Activated B cell treated with CpG ODN at 0.5 μM for 24 hours (primary cell): ENCODE results near the gene MSANTD1. TPM values are rescaled to one million over a fixed set of nuclear protein-coding genes. Genes with fewer than 3 reads are reported as not detected.

Experiments used
- ATAC-seq: fragments of 200-7000 bp; cut with Tn5 transposase; one replicate; pipeline ENCODE4 v1.10.0; 2021; ENCODE audit warnings: low read depth, mild to moderate bottlenecking, moderate library complexity
- CTCF ChIA-PET: fragments of 350-600 bp; sonication (Branson Sonifier 250); formaldehyde crosslinking; loops from one replicate; lab custom pipeline; 2021; ENCODE audit warnings: antibody characterized with exemption; lab: Charles Lee
- POLR2A ChIA-PET: fragments of 350-600 bp; sonication (Branson Sonifier 250); formaldehyde crosslinking; loops from one replicate; lab custom pipeline; 2021; ENCODE audit warnings: antibody characterized with exemption; lab: Charles Lee
- DNase-seq: peaks from one replicate; pipeline ENCODE4 v3.0.0; 2022
- H3K27ac Mint-ChIP-seq: one replicate; pipeline ENCODE4 v1.8.0; 2020; ENCODE audit warnings: mixed read lengths
- H3K27me3 Mint-ChIP-seq: one replicate; pipeline ENCODE4 v1.8.0; 2021; ENCODE audit warnings: mixed read lengths
- H3K36me3 Mint-ChIP-seq: one replicate; pipeline ENCODE4 v1.8.0; 2021; ENCODE audit warnings: low read depth, mixed read lengths
- H3K4me1 Mint-ChIP-seq: one replicate; pipeline ENCODE4 v1.8.0; 2021; ENCODE audit warnings: mixed read lengths
- H3K4me3 Mint-ChIP-seq: one replicate; pipeline ENCODE4 v1.8.0; 2020; ENCODE audit warnings: mild to moderate bottlenecking, mixed read lengths
- H3K9me3 Mint-ChIP-seq: one replicate; pipeline ENCODE4 v1.8.0; 2020; ENCODE audit warnings: mixed read lengths
- intact Hi-C: fragments of 100-400 bp; cut with micrococcal nuclease; formaldehyde crosslinking; loops from one replicate; pipeline ENCODE4 v1.15.1; 2024
- total RNA-seq: library from RNA; stranded (reverse); gene quantifications from 2 replicates; pipeline ENCODE4 v1.2.3, GENCODE V29; 2022
- TF ChIP-seq, protein P1 (sequence below): fragments of 200-600 bp; IDR thresholded peaks from one replicate; pipeline ENCODE4 v1.8.0; 2022; ENCODE audit warnings: antibody characterized with exemption, mild to moderate bottlenecking

MSANTD1 gene
- total RNA-seq, 1 donor from 2014 or later, result 5.0 TPM

DNA sequence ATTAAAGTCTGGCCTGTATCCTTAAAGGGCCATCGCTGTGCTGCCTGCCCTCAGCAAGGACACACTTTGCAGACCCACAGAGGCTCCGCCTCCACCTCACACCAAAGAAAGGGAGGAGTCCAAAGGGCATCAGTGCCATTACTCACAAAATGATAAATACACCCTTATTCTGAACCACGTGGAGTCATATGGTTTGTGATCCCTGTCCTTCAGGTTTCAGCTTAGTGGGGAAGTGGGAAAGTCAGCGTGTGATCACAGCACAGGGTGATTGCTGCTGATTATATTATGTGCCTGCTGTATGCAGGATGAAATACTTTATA lies 35.9 kb upstream of the MSANTD1 start:
- H3K36me3 Mint-ChIP-seq, result peaks cover 92% of the 10 kb centered on the region
- no peaks in the 10 kb centered on the region for H3K27me3 Mint-ChIP-seq
- no peak for ATAC-seq
- DNase-seq, result no peak
- H3K4me1 Mint-ChIP-seq, result no peaks in the 10 kb centered on the region
- intact Hi-C loops, result no loop called here
- no peak overlapping the region for H3K27ac Mint-ChIP-seq
- POLR2A ChIA-PET, result no interaction called here
- TF ChIP-seq, protein P1, sequence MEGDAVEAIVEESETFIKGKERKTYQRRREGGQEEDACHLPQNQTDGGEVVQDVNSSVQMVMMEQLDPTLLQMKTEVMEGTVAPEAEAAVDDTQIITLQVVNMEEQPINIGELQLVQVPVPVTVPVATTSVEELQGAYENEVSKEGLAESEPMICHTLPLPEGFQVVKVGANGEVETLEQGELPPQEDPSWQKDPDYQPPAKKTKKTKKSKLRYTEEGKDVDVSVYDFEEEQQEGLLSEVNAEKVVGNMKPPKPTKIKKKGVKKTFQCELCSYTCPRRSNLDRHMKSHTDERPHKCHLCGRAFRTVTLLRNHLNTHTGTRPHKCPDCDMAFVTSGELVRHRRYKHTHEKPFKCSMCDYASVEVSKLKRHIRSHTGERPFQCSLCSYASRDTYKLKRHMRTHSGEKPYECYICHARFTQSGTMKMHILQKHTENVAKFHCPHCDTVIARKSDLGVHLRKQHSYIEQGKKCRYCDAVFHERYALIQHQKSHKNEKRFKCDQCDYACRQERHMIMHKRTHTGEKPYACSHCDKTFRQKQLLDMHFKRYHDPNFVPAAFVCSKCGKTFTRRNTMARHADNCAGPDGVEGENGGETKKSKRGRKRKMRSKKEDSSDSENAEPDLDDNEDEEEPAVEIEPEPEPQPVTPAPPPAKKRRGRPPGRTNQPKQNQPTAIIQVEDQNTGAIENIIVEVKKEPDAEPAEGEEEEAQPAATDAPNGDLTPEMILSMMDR, result no peak
- no peak overlapping the region for H3K4me3 Mint-ChIP-seq
- CTCF ChIA-PET, result no interaction called here
- H3K9me3 Mint-ChIP-seq, result no peaks in the 10 kb centered on the region

DNA sequence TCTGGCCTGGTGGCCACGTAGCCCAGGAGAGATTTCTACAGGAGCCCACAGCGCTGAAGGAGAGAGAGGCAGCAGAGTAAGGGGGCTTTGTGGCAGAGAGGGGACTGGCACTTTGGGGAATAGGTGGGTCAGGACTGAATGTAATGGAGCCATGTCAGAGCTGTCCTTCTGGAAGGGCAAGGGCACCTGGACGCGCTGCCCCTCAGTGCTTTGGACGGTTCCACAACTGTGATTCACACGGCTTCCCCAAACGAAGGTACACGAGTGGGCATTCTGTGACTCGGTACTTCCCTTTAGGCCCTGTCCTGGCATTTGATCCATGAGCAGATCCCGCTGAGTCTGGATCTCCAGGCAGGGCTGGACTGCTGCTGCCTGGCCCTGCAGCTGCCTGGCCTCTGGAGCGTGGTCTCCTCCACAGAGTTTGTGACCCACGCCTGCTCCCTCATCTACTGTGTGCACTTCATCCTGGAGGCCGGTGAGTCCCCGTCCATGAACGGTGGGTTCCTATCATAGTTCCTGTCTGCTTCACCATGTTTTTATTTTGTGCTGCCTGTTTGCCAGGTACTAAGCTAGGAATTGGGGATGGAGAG lies 35.2 kb upstream of the MSANTD1 start:
- Mint-ChIP-seq H3K9me3 (no peaks in the 10 kb centered on the region), H3K27me3 (no peaks in the 10 kb centered on the region), H3K4me3 (no peak overlapping the region), H3K4me1 (no peaks in the 10 kb centered on the region), H3K36me3 (peaks cover 92% of the 10 kb centered on the region), H3K27ac (no peak overlapping the region)
- ChIA-PET CTCF (no interaction called here), POLR2A (no interaction called here)
- ATAC-seq (no peak), DNase-seq (no peak)
- intact Hi-C loops, result no loop called here
- TF ChIP-seq, protein P1, result no peak

DNA sequence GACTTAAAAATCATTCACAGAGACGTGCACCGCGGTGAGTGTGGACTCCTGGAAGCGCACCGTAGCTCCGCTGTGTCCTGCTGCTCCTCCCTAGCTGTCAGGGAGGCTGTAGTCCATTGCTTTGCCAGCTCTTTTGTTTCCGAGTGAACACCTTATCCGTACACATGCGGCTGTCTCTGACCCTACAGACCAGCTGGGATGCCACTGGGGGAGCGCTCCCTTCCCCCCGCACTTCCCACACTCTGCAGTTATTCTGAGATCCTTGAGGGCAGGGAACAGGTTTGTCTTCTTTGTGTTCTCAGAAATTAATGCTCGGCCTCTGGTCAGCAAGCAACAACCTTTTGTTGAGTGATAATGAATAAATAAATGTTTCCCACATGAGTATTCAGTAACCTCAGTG lies 33.7 kb upstream of the MSANTD1 start:
- ChIA-PET CTCF (no interaction called here), POLR2A (no interaction called here)
- ATAC-seq, result no peak
- H3K4me1 Mint-ChIP-seq, result no peaks in the 10 kb centered on the region
- DNase-seq, result no peak
- H3K36me3 Mint-ChIP-seq, result peaks cover 92% of the 10 kb centered on the region
- intact Hi-C loops, result no loop called here
- H3K4me3 Mint-ChIP-seq, result no peak overlapping the region
- TF ChIP-seq, protein P1, result no peak
- no peak overlapping the region for H3K27ac Mint-ChIP-seq
- H3K27me3 Mint-ChIP-seq, result no peaks in the 10 kb centered on the region
- H3K9me3 Mint-ChIP-seq, result no peaks in the 10 kb centered on the region

DNA sequence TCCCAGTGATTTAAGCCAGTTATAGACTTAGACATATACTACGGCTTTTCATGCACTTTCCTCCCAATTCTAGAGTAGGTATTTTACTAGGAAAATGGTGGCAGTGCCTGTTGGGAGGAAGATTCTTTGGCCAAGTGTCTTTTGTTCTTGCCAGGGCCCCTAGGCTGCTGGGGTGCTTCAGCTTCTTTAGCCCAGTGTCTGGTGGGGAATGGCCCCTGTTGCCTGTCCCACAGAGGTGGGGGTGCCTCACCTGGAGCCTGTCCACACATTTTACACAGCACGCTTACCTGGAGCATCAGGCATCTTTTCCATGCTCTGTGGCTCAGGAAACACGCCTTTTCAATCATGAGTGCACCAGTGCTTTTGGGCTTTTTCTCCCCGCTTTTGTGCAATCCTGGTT lies 33.2 kb upstream of the MSANTD1 start:
- intact Hi-C loops, result no loop called here
- CTCF ChIA-PET, result no interaction called here
- H3K9me3 Mint-ChIP-seq, result no peaks in the 10 kb centered on the region
- no peak for DNase-seq
- H3K27me3 Mint-ChIP-seq, result no peaks in the 10 kb centered on the region
- H3K4me3 Mint-ChIP-seq, result no peak overlapping the region
- POLR2A ChIA-PET, result no interaction called here
- ATAC-seq, result no peak
- no peaks in the 10 kb centered on the region for H3K4me1 Mint-ChIP-seq
- peaks cover 93% of the 10 kb centered on the region for H3K36me3 Mint-ChIP-seq
- TF ChIP-seq, protein P1, result no peak
- H3K27ac Mint-ChIP-seq, result no peak overlapping the region

DNA sequence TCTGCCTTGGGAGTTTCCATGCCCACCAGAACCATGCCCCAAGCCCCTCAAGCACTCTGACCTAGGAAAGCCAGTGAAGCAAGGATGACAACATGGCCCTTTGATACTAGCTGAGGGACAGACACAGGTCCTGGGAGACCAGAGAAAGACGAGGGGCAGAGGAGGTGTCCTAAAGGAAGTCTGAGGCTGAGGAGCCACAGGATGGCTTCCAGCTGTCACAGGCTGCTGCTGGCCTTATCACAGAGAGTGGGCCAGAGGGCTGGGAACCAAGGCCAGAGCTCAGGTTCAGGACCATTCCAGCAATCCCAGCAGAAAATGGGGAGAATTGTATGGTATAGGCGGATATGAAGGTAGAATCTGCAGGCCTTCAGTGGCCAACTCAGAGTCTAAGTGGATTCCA lies 31.7 kb upstream of the MSANTD1 start:
- Mint-ChIP-seq H3K36me3 (peaks cover 97% of the 10 kb centered on the region), H3K27ac (no peak overlapping the region), H3K27me3 (no peaks in the 10 kb centered on the region), H3K4me1 (no peaks in the 10 kb centered on the region), H3K9me3 (no peaks in the 10 kb centered on the region), H3K4me3 (no peak overlapping the region)
- CTCF ChIA-PET, result no interaction called here
- intact Hi-C loops, result no loop called here
- TF ChIP-seq, protein P1, result no peak
- POLR2A ChIA-PET, result no interaction called here
- DNase-seq (no peak), ATAC-seq (no peak)
